Activated CD4-positive, CD25-positive, alpha-beta regulatory T cell treated with anti-CD3 and anti-CD28 coated beads, Interleukin-2, amount 50 U/mL, for 72 hours (primary cell): ENCODE data around the gene C7.
"Not testable (repeated sequence)": the region's sequence is repeated elsewhere in the genome, so short reads cannot be mapped to it uniquely, and the experiment has no call there.

Experiments
- DNase-seq: peaks from one replicate; pipeline ENCODE4 v3.0.0; 2021

C7 gene

DNA sequence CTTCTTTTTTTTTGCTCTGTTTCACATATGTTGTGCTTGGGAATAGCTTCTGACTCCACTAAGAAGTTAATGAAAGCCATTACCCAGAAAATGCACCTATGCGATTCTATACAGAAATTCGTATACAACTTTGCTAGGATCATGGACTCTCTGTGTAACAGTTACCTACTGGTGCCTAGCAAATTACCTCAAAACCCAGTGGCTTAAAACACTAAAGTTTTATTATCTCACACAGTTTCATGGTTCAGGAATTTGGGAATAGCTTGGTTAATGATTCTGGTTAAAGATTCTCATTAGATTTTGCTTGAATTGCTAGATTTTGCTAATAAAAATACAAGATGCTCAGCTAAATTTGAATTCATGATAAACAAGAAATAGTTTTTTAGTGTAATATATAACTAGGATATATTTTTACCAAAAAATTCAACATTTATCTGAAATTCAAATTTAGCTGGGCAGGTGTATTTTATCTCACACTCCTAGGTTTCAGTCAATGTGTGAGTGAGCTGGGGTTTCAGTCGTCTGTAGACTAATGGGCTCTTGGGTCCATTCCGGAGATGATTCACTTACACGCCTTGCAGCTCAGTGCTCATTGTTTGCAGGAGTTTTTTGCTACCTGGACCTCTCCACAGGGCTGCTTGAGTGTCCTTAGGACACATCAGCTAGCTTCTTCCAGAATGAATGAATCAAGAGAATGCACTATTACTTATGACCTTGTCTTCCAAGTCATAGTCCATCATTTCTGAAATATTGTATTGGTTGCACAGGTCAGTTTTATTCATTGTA lies 86.7 kb downstream of the C7 start:
- DNase-seq = no peak

DNA sequence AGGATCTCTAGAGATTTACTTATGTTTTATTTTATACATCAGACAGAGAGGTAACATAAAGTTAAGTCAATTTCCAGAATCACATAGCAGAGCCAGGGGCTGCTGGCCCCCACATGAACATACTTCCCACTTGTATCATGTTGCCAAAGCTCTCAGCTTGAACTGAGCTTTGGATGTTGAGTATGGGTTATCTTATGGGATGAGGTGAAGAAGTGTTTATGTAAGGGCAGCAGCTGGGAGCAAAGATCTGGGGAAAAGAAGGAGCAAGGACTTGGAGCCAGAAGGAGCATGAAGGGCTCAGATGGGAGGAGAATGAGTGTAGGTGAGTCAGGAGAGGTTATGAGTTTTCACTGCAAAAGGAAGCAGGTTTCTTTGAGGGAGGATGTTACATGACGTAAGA lies 89.8 kb downstream of the C7 start:
- DNase-seq = no peak

DNA sequence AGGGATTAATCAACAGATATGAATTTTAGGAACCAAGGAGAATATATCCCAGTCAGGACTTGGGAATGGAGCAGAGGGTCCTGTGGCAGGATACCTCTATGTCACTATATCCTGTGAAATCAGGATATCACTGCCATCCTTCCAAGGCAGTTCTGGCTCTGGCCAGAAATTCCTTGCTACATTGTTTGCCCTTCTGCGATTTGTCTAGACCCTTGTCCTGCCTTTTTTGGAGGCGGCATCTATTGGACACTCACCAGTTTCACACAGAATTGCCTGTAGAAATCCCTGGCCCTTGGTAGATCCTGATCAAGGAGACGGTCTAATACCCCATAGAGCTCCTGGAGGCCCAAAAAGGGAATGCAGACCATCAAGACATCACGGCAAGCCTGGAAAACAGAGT lies 90.7 kb downstream of the C7 start:
- no peak for DNase-seq

DNA sequence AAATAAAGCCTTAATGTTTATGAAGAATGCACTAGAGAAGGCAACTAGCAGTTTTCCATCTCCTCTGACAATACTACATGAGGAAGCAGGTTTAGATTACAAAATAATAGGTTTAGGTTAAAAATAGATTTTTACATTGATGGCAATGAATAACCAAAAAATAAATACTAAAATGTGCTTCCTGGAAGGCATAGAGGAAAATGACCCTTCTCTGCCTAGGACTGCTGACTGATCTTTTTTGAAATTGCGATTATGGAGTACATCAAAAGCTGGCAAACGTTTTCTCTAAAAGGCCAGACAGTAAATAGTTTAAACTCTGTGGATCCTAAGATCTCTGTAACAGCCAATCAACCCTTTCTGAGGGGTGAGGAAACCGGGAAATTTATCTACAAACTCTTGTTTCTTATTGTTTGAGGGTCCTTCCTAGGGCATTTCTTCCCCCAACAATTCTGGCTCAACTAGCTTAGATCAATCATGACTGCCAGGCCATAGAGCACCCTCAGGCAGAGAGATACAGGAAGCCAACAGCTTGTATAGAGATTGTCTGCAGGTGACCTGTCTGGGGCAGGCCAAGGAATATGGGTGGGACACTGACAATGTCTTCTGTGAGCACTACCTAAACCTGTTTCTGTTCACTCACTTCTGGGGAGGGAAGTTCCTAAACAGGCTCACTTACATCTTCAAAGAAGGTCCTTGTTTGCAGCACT lies 94.5 kb downstream of the C7 start:
- no peak for DNase-seq

DNA sequence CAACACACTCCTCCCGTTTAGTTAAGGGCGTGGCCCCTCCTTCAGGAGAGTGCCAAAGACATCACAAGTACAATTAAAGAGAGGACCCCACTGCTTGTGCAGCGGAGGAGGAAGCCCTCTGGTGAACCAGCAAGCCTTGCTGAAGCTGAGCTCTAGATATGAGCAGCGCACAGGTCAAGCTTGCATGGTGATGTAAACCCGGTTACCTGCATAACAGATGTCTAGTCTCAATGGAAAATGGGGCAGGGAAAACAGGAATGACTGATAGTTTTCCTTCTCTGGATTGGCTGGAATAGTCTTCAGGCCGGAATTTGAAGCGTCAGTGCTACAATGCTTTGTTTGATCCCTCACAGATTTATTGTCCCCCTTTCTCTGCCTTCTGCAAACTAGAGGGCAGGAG lies 95.6 kb downstream of the C7 start:
- DNase-seq = no peak

DNA sequence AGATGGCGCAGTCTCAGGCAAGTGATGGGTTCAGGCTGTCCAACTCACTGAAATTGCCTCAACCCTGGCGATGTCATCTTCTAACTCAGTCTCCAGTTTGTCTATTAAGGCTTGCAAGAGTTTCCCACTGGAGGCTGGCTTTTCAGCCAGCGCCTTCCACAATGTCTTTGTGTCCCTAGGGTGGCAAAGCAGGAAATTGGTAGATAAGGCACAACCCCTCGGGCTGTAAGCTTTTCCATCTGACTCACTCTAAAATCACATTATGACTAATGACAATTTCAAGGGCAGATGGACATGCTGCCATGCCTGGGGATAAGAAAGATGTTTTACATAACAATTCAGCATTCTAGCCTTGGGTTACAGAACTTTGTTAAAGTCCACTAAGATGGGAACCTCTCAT lies 99.9 kb downstream of the C7 start:
- DNase-seq = no peak

DNA sequence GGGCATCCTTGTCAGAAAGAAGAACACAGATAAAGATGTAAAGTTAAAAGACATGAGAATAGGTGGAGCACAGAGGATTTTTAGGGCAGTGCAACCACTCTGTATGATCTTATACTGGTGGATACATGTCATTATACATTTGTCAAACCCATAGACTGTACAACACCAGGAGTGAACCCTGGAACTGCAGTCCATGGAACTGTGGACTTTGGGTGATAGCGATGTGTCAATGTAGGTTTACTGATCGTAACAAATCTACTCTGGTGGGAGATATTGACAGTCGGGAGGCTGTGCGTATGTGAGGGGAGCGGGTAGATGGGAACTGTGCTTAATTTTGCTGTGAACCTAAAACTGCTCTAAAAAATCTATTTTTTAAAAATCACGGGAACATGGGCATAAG lies 101.3 kb downstream of the C7 start:
- no peak for DNase-seq

DNA sequence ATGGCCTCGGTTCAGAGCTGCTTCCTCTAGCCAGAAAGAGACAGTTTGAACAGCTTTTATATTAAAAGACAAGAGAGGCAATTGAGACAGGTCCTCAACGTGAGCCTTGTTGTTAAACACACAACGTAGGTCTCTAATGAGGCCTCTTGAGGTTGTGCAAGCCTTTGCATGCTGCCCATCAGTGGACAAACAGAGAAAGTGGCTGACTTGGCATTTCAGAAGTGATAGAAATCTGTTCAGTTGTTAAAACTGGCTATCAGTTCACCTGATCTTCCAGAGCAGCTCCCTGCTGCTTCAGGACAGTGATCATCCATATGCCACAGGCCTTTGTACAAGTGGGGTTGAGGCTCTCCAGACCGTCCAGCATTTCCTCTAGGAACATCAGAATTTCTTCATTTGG lies 103.0 kb downstream of the C7 start:
- DNase-seq = no peak

DNA sequence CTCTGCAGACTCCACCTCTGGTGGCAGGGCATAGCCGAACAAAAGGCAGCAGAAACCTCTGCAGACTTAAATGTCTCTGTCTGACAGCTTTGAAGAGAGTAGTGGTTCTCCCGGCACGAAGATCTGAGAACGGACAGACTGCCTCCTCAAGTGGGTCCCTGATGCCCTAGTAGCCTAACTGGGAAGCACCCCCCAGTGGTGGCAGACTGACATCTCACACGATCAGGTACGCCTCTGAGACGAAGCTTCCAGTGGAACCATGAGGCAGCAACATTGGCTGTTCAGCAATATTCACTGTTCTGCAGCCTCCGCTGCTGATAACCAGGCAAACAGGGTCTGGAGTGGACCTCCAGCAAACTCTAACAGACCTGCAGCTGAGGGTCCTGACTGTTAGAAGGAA lies 113.3 kb downstream of the C7 start:
- DNase-seq = not testable (repeated sequence)
